Motor neuron (in vitro differentiated cells): Measurements from ENCODE around the gene NGB. TPM values are rescaled to one million over a fixed set of nuclear protein-coding genes. Genes with fewer than 3 reads are reported as not detected.
A peak's percentile ranks its signal among the peaks of the same experiment; 100 is the strongest.
"Not testable (repeated sequence)": the region's sequence is repeated elsewhere in the genome, so short reads cannot be mapped to it uniquely, and the experiment has no call there.

Source experiments
- ATAC-seq, 8 experiments: fragments of 200-7000 bp; cut with Tn5 transposase; replicated peaks in 6 of 8; 2 replicates each; pipeline ENCODE4 v1.8.0; 2021; ENCODE audit warnings: mild to moderate bottlenecking in 8 of 8, moderate library complexity in 8 of 8
- H3K27ac ChIP-seq, 2 donors: fragments of 250-450 bp; sonication (Bioruptor Pico); 2 replicates each; pipeline ENCODE4 v1.9.0; 2021; ENCODE audit warnings: antibody characterized with exemption in 2 of 2, mild to moderate bottlenecking in 2 of 2, moderate library complexity in 1 of 2
- H3K4me1 ChIP-seq, 2 donors: fragments of 250-450 bp; sonication (Bioruptor Pico); replicated peaks in 1 of 2; 2 replicates each; pipeline ENCODE4 v1.6.1; 2021; ENCODE audit warnings: antibody characterized with exemption in 2 of 2, mild to moderate bottlenecking in 2 of 2, moderate library complexity in 1 of 2
- H3K4me3 ChIP-seq, 5 donors: fragments of 250-450 bp; sonication (Bioruptor Pico); 2 replicates each; pipeline ENCODE4 v1.9.0; 2021; ENCODE audit warnings: antibody characterized with exemption in 5 of 5, mild to moderate bottlenecking in 5 of 5, moderate library complexity in 4 of 5
- WGBS, 10 experiments: fragments of 450-650 bp; shearing (Covaris generic); methylation state at CpG; one replicate each; pipeline ENCODE4 v1.0.0; 2022; 5-methylcytosine and 5-hydroxymethylcytosine counted together
- in situ Hi-C, 9 experiments: fragments of 400-800 bp; cut with MboI; loops; one replicate each; pipeline ENCODE4 v1.15.0; 2021; ENCODE audit warnings: low sequenced_read_pairs in 9 of 9, low pct_unique_long_range_greater_than_20kb in 2 of 9; ENCODE audit not compliant: unreplicated experiment in 9 of 9
- total RNA-seq, 8 experiments: library from RNA; unstranded; fragments of 300-600 nt; gene quantifications; 2 replicates each; pipeline versions ENCODE4 v1.2.3 to v1.2.4, GENCODE V29; 2022

NGB gene
- under 1 TPM in 7 of 8 experiments, not detected in 1; 0.09 to 0.85 (median 0.35) TPM for total RNA-seq

GRCh38 chr14:77271113-77271710 lies at the start of gene NGB:
NGB (minus strand) TSS chr14:77271206; CDS start chr14:77270937, 269 bp downstream.
- peak in 4 of 8 experiments; percentile 10 to 56 (median 21) for ATAC-seq
- Histone ChIP-seq H3K4me1 (peaks cover 21 to 23% of the 10 kb centered on the region in 2 donors), H3K27ac (no peak within 1 kb of the TSS), H3K4me3 (peak within 1 kb of the TSS; percentile 16 to 25 (median 20))
- in situ Hi-C loops: no loop called here
- WGBS, 10 experiments: 0 to 71% (median 50%) methylated on average over 1 to 4 of the region's 38 CpGs; no CpG with 5 or more reads in 5 of the 10 experiments

- WGBS, 10 experiments: 0% methylated on average over 1 to 2 of the region's 69 CpGs; no CpG with 5 or more reads in 8 of the 10 experiments
- peak; percentile 50 to 71 (median 66) for ATAC-seq
- in situ Hi-C loops: loop anchor here in 3 of 9 experiments (25.0 kb wide), 3 partner anchors 183 to 458 kb away; partner anchors contain the start of gene ZDHHC22 (in 2 of the 3)
- Histone ChIP-seq H3K4me3 (peak within 1 kb of the TSS; percentile 61 to 100 (median 86)), H3K27ac (peak within 1 kb of the TSS; percentile 94 to 99), H3K4me1 (peaks cover 10 to 14% of the 10 kb centered on the region in 2 donors)
Observed at GRCh38 chr14:77320238-77320935, 49.4 kb upstream of the NGB start, which contains the start of gene POMT2. POMT2 (minus strand) TSS chr14:77320883; CDS start chr14:77320681, 202 bp downstream.

- no peak for ATAC-seq
- H3K27ac ChIP-seq: peak overlapping the region in 1 of 2 donors; percentile 99
- in situ Hi-C loops: loop anchor here in 3 of 9 experiments (25.0 kb wide), 3 partner anchors 182 to 457 kb away; partner anchors contain the start of gene ZDHHC22 (in 2 of the 3)
- peak overlapping the region in 3 of 5 donors; percentile 86 to 100 (median 90) for H3K4me3 ChIP-seq
- WGBS, 10 experiments: 0 to 73% (median 64%) methylated on average over 2 to 4 of the region's 5 CpGs; no CpG with 5 or more reads in 3 of the 10 experiments
- H3K4me1 ChIP-seq: peaks cover 10 to 20% of the 10 kb centered on the region in 2 donors
Observed at GRCh38 chr14:77319422-77319821, 48.4 kb upstream of the NGB start.

GRCh38 chr14:77318756-77319155 lies 47.8 kb upstream of the NGB start:
- in situ Hi-C loops: loop anchor here in 3 of 9 experiments (25.0 kb wide), 3 partner anchors 181 to 456 kb away; partner anchors contain the start of gene ZDHHC22 (in 2 of the 3)
- not testable (repeated sequence) for ATAC-seq, H3K4me3 ChIP-seq, H3K27ac ChIP-seq
- peaks cover 10 to 20% of the 10 kb centered on the region in 2 donors for H3K4me1 ChIP-seq
- 82 to 100% (median 96%) methylated on average over 2 to 5 of the region's 11 CpGs; no CpG with 5 or more reads in 4 of the 10 experiments for WGBS, 10 experiments

GRCh38 chr14:77318006-77318553 lies 47.1 kb upstream of the NGB start:
- Histone ChIP-seq H3K4me1 (peaks cover 10 to 20% of the 10 kb centered on the region in 2 donors), H3K27ac (no peak overlapping the region), H3K4me3 (no peak overlapping the region)
- WGBS, 10 experiments: 50 to 100% (median 82%) methylated on average over 1 to 5 of the region's 5 CpGs; no CpG with 5 or more reads in 1 of the 10 experiments
- no peak for ATAC-seq
- in situ Hi-C loops: loop anchor here in 3 of 9 experiments (25.0 kb wide), 3 partner anchors 181 to 456 kb away; partner anchors contain the start of gene ZDHHC22 (in 2 of the 3)

GRCh38 chr14:77316872-77317301 lies 45.9 kb upstream of the NGB start:
- Histone ChIP-seq H3K4me3 (no peak overlapping the region), H3K27ac (no peak overlapping the region), H3K4me1 (peaks cover 6 to 16% of the 10 kb centered on the region in 2 donors)

GRCh38 chr14:77316195-77316505 lies 45.1 kb upstream of the NGB start:
- Histone ChIP-seq H3K27ac (no peak overlapping the region), H3K4me1 (peaks cover 5 to 15% of the 10 kb centered on the region in 2 donors), H3K4me3 (no peak overlapping the region)
- WGBS, 10 experiments: 0 to 60% (median 17%) methylated on average over 1 of the region's 1 CpG; no CpG with 5 or more reads in 7 of the 10 experiments
- in situ Hi-C loops: loop anchor here in 3 of 9 experiments (25.0 kb wide), 3 partner anchors 179 to 454 kb away; partner anchors contain the start of gene ZDHHC22 (in 2 of the 3)
- no peak for ATAC-seq

More at GRCh38 chr14:77316872-77317301, 45.9 kb upstream of the NGB start:
- in situ Hi-C loops: loop anchor here in 3 of 9 experiments (25.0 kb wide), 3 partner anchors 180 to 455 kb away; partner anchors contain the start of gene ZDHHC22 (in 2 of the 3)
- ATAC-seq: no peak
- 83 to 100% (median 93%) methylated on average over 1 to 5 of the region's 5 CpGs; no CpG with 5 or more reads in 6 of the 10 experiments for WGBS, 10 experiments

GRCh38 chr14:77314539-77315457 lies 43.8 kb upstream of the NGB start:
- 27 to 100% (median 81%) methylated on average over 1 to 10 of the region's 10 CpGs; no CpG with 5 or more reads in 2 of the 10 experiments for WGBS, 10 experiments
- Histone ChIP-seq H3K4me1 (peaks cover 5 to 15% of the 10 kb centered on the region in 2 donors), H3K27ac (no peak overlapping the region), H3K4me3 (no peak overlapping the region)
- in situ Hi-C loops: loop anchor here in 3 of 9 experiments (25.0 kb wide), 3 partner anchors 177 to 452 kb away; partner anchors contain the start of gene ZDHHC22 (in 2 of the 3)
- ATAC-seq: peak in 4 of 8 experiments; percentile 1 to 26 (median 10)

GRCh38 chr14:77314043-77314442 lies 43.0 kb upstream of the NGB start:
- Histone ChIP-seq H3K27ac (no peak overlapping the region), H3K4me1 (peaks cover 5 to 10% of the 10 kb centered on the region in 2 donors), H3K4me3 (no peak overlapping the region)
- peak in 5 of 8 experiments; percentile 19 to 71 (median 32) for ATAC-seq
- WGBS, 10 experiments: 10 to 46% (median 13%) methylated on average over 2 of the region's 2 CpGs; no CpG with 5 or more reads in 5 of the 10 experiments
- in situ Hi-C loops: loop anchor here in 3 of 9 experiments (25.0 kb wide), 3 partner anchors 177 to 452 kb away; partner anchors contain the start of gene ZDHHC22 (in 2 of the 3)

GRCh38 chr14:77313371-77313770 lies 42.4 kb upstream of the NGB start:
- Histone ChIP-seq H3K4me3 (no peak overlapping the region), H3K27ac (no peak overlapping the region), H3K4me1 (peaks cover 5 to 10% of the 10 kb centered on the region in 2 donors)
- 80 to 100% (median 100%) methylated on average over 1 of the region's 1 CpG; no CpG with 5 or more reads in 6 of the 10 experiments for WGBS, 10 experiments
- no peak for ATAC-seq
- in situ Hi-C loops: loop anchor here in 3 of 9 experiments (25.0 kb wide), 3 partner anchors 176 to 451 kb away; partner anchors contain the start of gene ZDHHC22 (in 2 of the 3)

GRCh38 chr14:77311217-77311616 lies 40.2 kb upstream of the NGB start:
- no peak overlapping the region for H3K27ac ChIP-seq
- 0 to 100% (median 96%) methylated on average over 1 to 2 of the region's 2 CpGs; no CpG with 5 or more reads in 3 of the 10 experiments for WGBS, 10 experiments
- ATAC-seq: peak in 3 of 8 experiments; percentile 65 to 73 (median 70)
- peaks cover 15 to 23% of the 10 kb centered on the region in 2 donors for H3K4me1 ChIP-seq
- in situ Hi-C loops: loop anchor here in 3 of 9 experiments (25.0 kb wide), 3 partner anchors 174 to 449 kb away; partner anchors contain the start of gene ZDHHC22 (in 2 of the 3)
- H3K4me3 ChIP-seq: no peak overlapping the region
